HG02571 (cell line): Measurements from ENCODE around the gene MLF1.
A peak's percentile ranks its signal among the peaks of the same experiment; 100 is the strongest.
"Not testable (repeated sequence)": the region's sequence is repeated elsewhere in the genome, so short reads cannot be mapped to it uniquely, and the experiment has no call there.

Experiments
- ATAC-seq: cut with Tn5 transposase; IDR thresholded peaks from one replicate; pipeline ENCODE4 v1.9.1; 2021; ENCODE audit warnings: mild to moderate bottlenecking, moderate library complexity; ENCODE audit not compliant: unreplicated experiment

The MLF1 gene

GRCh38 chr3:158570999-158571702 lies at the start of gene MLF1:
Gene MLF1, plus strand, starts transcription at chr3:158571194. Its CDS starts 107 bp downstream, at chr3:158571301.
- ATAC-seq, result peak; percentile 100

- no peak for ATAC-seq
Observed at GRCh38 chr3:158522221-158523136, 48.5 kb upstream of the MLF1 start.

- no peak for ATAC-seq
Observed at GRCh38 chr3:158528076-158528674, 42.8 kb upstream of the MLF1 start.

- no peak for ATAC-seq
Observed at GRCh38 chr3:158531334-158531733, 39.7 kb upstream of the MLF1 start.

- ATAC-seq, result no peak
Observed at GRCh38 chr3:158532099-158532734, 38.8 kb upstream of the MLF1 start.

GRCh38 chr3:158535918-158536317 lies 35.1 kb upstream of the MLF1 start:
- ATAC-seq, result no peak

- ATAC-seq, result no peak
Observed at GRCh38 chr3:158539414-158540014, 31.5 kb upstream of the MLF1 start.

- ATAC-seq, result no peak
Observed at GRCh38 chr3:158540066-158540465, 30.9 kb upstream of the MLF1 start.

GRCh38 chr3:158548691-158549090 lies 22.3 kb upstream of the MLF1 start:
- ATAC-seq, result no peak

- not testable (repeated sequence) for ATAC-seq
Observed at GRCh38 chr3:158549938-158550337, 21.1 kb upstream of the MLF1 start.

GRCh38 chr3:158552124-158552523 lies 18.9 kb upstream of the MLF1 start:
- no peak for ATAC-seq

- no peak for ATAC-seq
Observed at GRCh38 chr3:158559504-158559903, 11.5 kb upstream of the MLF1 start.

- ATAC-seq, result no peak
Observed at GRCh38 chr3:158560979-158561378, 10.0 kb upstream of the MLF1 start.

GRCh38 chr3:158562674-158563073 lies 8.3 kb upstream of the MLF1 start:
- no peak for ATAC-seq

- ATAC-seq, result no peak
Observed at GRCh38 chr3:158563076-158563475, 7.9 kb upstream of the MLF1 start.

GRCh38 chr3:158565076-158565475 lies 5.9 kb upstream of the MLF1 start:
- ATAC-seq, result no peak

GRCh38 chr3:158568784-158569183 lies 2.2 kb upstream of the MLF1 start:
- ATAC-seq, result no peak

- no peak for ATAC-seq
Observed at GRCh38 chr3:158569794-158570193, 1.2 kb upstream of the MLF1 start.

- ATAC-seq, result no peak
Observed at GRCh38 chr3:158571969-158572765, 1.2 kb downstream of the MLF1 start.

GRCh38 chr3:158572766-158573060 lies 1.7 kb downstream of the MLF1 start:
- no peak for ATAC-seq
